Psoas muscle (tissue), 8 donors: ENCODE measurements around the gene FRMPD1. TPM values are rescaled to one million over a fixed set of nuclear protein-coding genes. Genes with fewer than 3 reads are reported as not detected.

Source experiments
- ATAC-seq, 4 donors: fragments of 200-7000 bp; cut with Tn5 transposase; one replicate each; pipeline ENCODE4 v1.9.1; 2020; ENCODE audit warnings: moderate library complexity in 3 of 4, mild to moderate bottlenecking in 2 of 4
- DNase-seq, 2 donors: peaks; one replicate each; pipeline ENCODE4 v3.0.0-alpha.2; 2020
- H3K27ac ChIP-seq: fragments of 200-600 bp; one replicate; pipeline ENCODE4 v1.8.0; 2022
- H3K27me3 ChIP-seq, 3 donors: fragments of 200-600 bp in 1 of 3; one replicate each; pipeline versions ENCODE4 v1.6.1 to v1.8.0; 2013 to 2022; ENCODE audit warnings: low read length in 2 of 3, mild to moderate bottlenecking in 2 of 3, moderate library complexity in 1 of 3; ENCODE audit not compliant: insufficient read depth in 3 of 3
- H3K36me3 ChIP-seq, 2 donors: fragments of 200-600 bp in 1 of 2; one replicate each; pipeline versions ENCODE4 v1.6.1 to v1.8.0; 2013 to 2022; ENCODE audit warnings: low read depth in 1 of 2, mild to moderate bottlenecking in 1 of 2, moderate library complexity in 1 of 2; ENCODE audit not compliant: insufficient read depth in 1 of 2
- H3K4me1 ChIP-seq: fragments of 200-600 bp; one replicate; pipeline ENCODE4 v1.8.0; 2022
- H3K4me3 ChIP-seq: fragments of 200-600 bp; one replicate; pipeline ENCODE4 v1.8.0; 2022; ENCODE audit warnings: mild to moderate bottlenecking
- H3K9me3 ChIP-seq: fragments of 200-600 bp; one replicate; pipeline ENCODE4 v1.8.0; 2022
- WGBS, 3 donors: extraction: QIAGEN DNeasy Blood & Tissue Kit; methylation state at CpG; one replicate each; pipeline versions ENCODE4 v1.1.6 to v1.1.7; 2013; 5-methylcytosine and 5-hydroxymethylcytosine counted together
- intact Hi-C, 2 donors: fragments of 100-400 bp; cut with DNase I; formaldehyde crosslinking; loops; one replicate each; pipeline versions ENCODE4 v1.11.0 to v1.14.2; 2022
- polyA plus RNA-seq, 3 donors: library from polyadenylated mRNA; stranded (reverse); fragments of 200-250 nt; gene quantifications; one replicate each; pipeline ENCODE4 v1.2.3, GENCODE V29; 2013
- total RNA-seq, 4 donors: library from RNA; stranded (reverse); fragmentation: NEBNext Ultra II Directional in 2 of 4; extraction: Animal tissue kit (Norgen Biotek cat#: 25700) in 2 of 4; gene quantifications; one replicate each; pipeline versions ENCODE4 v1.2.1 to v1.2.4, GENCODE V29; 2021 to 2023
- TF ChIP-seq, protein P1 (sequence below): fragments of 200-600 bp; IDR thresholded peaks from one replicate; pipeline ENCODE4 v1.8.0; 2022; ENCODE audit warnings: antibody characterized with exemption
- donor health status: healthy with polysubstance abuse.
- donor health status: DM: no; HTN: no; CAD: no; lungs with moderate emphysema.
- donor health status: Bipolar disorder and iron deficiency.
- donor health status: healthy.
- donor health status: DM: yes; HTN: yes; CAD: no.
- donor health status: DM: no; HTN: no; CAD: no.
- donor health status: DM: no; HTN: no; CAD: no.
- donor health status: DM: yes; HTN: yes; CAD: no.

Gene FRMPD1
- total and polyA plus RNA-seq, 7 donors, result 0.48 to 6.1 (median 1.4) TPM

GRCh38 chr9:37694355-37694754 lies 43.6 kb downstream of the FRMPD1 start:
- TF ChIP-seq, protein P1, sequence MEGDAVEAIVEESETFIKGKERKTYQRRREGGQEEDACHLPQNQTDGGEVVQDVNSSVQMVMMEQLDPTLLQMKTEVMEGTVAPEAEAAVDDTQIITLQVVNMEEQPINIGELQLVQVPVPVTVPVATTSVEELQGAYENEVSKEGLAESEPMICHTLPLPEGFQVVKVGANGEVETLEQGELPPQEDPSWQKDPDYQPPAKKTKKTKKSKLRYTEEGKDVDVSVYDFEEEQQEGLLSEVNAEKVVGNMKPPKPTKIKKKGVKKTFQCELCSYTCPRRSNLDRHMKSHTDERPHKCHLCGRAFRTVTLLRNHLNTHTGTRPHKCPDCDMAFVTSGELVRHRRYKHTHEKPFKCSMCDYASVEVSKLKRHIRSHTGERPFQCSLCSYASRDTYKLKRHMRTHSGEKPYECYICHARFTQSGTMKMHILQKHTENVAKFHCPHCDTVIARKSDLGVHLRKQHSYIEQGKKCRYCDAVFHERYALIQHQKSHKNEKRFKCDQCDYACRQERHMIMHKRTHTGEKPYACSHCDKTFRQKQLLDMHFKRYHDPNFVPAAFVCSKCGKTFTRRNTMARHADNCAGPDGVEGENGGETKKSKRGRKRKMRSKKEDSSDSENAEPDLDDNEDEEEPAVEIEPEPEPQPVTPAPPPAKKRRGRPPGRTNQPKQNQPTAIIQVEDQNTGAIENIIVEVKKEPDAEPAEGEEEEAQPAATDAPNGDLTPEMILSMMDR, result no peak
- 92 to 95% (median 93%) methylated on average over 5 of the region's 5 CpGs for WGBS, 3 donors
- H3K9me3 ChIP-seq, result no peaks in the 10 kb centered on the region
- intact Hi-C loops, result loop anchor here in 1 of 2 donors (5.0 kb wide), 1 partner anchor 112 kb away; no protein-coding TSS in a partner anchor
- no peaks in the 10 kb centered on the region for H3K27me3 ChIP-seq
- no peak overlapping the region for H3K4me3 ChIP-seq
- no peak for DNase-seq
- no peak for ATAC-seq
- no peaks in the 10 kb centered on the region for H3K36me3 ChIP-seq
- H3K27ac ChIP-seq, result peak overlapping the region; percentile 81
- H3K4me1 ChIP-seq, result peaks cover 9% of the 10 kb centered on the region

- TF ChIP-seq, protein P1, result no peak
- H3K27me3 ChIP-seq, result no peaks in the 10 kb centered on the region
- ATAC-seq (no peak), DNase-seq (no peak)
- H3K9me3 ChIP-seq, result no peaks in the 10 kb centered on the region
- 50 to 63% (median 60%) methylated on average over 1 of the region's 1 CpG for WGBS, 3 donors
- H3K36me3 ChIP-seq, result no peaks in the 10 kb centered on the region
- no peak overlapping the region for H3K27ac ChIP-seq
- intact Hi-C loops, result no loop called here
- peaks cover 9% of the 10 kb centered on the region for H3K4me1 ChIP-seq
- H3K4me3 ChIP-seq, result no peak overlapping the region
These were observed 45.8 kb downstream of the FRMPD1 start for GRCh38 chr9:37696528-37696927.

- WGBS, 3 donors, result 85 to 92% (median 85%) methylated on average over 3 of the region's 3 CpGs
- ATAC-seq, result no peak
- Histone ChIP-seq H3K27ac (no peak overlapping the region), H3K4me1 (no peaks in the 10 kb centered on the region), H3K27me3 (no peaks in the 10 kb centered on the region), H3K4me3 (no peak overlapping the region), H3K36me3 (no peaks in the 10 kb centered on the region), H3K9me3 (no peaks in the 10 kb centered on the region)
- TF ChIP-seq, protein P1, result no peak
- DNase-seq, result no peak
- intact Hi-C loops, result no loop called here
These were observed 49.4 kb downstream of the FRMPD1 start for GRCh38 chr9:37700131-37700530.

DNA sequence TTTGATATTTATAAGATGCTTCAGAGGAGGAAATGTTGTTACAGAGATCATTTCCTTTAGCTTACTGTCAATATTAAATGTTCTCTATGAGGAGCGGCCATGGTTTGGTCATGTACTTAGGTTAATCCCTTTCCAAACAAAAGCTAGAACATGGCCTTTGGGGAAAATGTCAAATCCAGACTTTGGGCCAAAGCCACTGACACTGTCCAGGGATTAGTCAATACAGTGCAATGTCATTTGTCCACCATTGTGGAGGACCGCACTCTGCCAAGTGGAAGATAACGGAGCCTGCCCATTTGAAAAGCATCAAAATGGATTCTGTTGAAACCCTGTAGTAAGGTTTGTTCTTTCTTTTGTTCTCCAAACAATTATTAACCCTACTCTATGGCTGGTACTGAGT lies 50.1 kb downstream of the FRMPD1 start:
- no peak for DNase-seq
- intact Hi-C loops, result no loop called here
- Histone ChIP-seq H3K4me3 (no peak overlapping the region), H3K9me3 (no peaks in the 10 kb centered on the region), H3K27ac (no peak overlapping the region), H3K4me1 (no peaks in the 10 kb centered on the region), H3K27me3 (no peaks in the 10 kb centered on the region), H3K36me3 (no peaks in the 10 kb centered on the region)
- TF ChIP-seq, protein P1, result no peak
- 94 to 99% (median 96%) methylated on average over 3 of the region's 3 CpGs for WGBS, 3 donors
- ATAC-seq, result no peak

DNA sequence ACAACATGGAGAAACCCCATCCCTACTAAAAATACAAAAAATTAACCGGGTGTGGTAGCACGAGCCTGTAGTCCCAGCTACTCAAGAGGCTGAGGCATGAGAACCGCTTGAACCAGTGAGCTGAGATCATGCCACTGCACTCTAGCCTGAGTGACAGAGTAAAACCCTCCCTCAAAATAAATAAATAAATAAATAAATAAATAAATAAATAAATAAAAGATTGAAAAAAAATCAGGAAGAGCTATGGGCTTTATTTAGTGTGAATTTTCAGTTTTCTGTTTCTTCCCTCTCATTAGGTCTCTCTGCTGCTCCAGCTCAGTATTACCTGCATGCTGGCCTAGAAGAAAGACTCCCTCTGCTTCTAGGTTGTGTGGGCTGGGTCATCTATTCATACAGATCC lies 55.0 kb downstream of the FRMPD1 start:
- H3K4me3 ChIP-seq, result no peak overlapping the region
- H3K27ac ChIP-seq, result no peak overlapping the region
- H3K36me3 ChIP-seq, result peaks cover 0 to 6% of the 10 kb centered on the region in 2 donors
- WGBS, 3 donors, result 77 to 85% (median 78%) methylated on average over 3 of the region's 3 CpGs
- no peaks in the 10 kb centered on the region for H3K4me1 ChIP-seq
- TF ChIP-seq, protein P1, result no peak
- no peaks in the 10 kb centered on the region for H3K9me3 ChIP-seq
- no peaks in the 10 kb centered on the region for H3K27me3 ChIP-seq
- intact Hi-C loops, result no loop called here
- ATAC-seq (no peak), DNase-seq (no peak)
